Hepatocyte (in vitro differentiated cells): ENCODE measurements around the gene PTPN11.

Source experiments
- EZH2phosphoT487 ChIP-seq: fragments of 200-600 bp; sonication (generic); IDR thresholded peaks from one replicate; pipeline ENCODE4 v1.6.1; 2018; ENCODE audit warnings: antibody characterized with exemption, mild to moderate bottlenecking, low read depth, moderate library complexity; ENCODE audit not compliant: unreplicated experiment, severe bottlenecking
- TF ChIP-seq, protein P1 (sequence below): fragments of 200-600 bp; sonication (generic); IDR thresholded peaks from 2 replicates; pipeline ENCODE4 v1.5.1; 2016; ENCODE audit warnings: antibody characterized with exemption, mild to moderate bottlenecking; ENCODE audit not compliant: poor library complexity

DNA sequence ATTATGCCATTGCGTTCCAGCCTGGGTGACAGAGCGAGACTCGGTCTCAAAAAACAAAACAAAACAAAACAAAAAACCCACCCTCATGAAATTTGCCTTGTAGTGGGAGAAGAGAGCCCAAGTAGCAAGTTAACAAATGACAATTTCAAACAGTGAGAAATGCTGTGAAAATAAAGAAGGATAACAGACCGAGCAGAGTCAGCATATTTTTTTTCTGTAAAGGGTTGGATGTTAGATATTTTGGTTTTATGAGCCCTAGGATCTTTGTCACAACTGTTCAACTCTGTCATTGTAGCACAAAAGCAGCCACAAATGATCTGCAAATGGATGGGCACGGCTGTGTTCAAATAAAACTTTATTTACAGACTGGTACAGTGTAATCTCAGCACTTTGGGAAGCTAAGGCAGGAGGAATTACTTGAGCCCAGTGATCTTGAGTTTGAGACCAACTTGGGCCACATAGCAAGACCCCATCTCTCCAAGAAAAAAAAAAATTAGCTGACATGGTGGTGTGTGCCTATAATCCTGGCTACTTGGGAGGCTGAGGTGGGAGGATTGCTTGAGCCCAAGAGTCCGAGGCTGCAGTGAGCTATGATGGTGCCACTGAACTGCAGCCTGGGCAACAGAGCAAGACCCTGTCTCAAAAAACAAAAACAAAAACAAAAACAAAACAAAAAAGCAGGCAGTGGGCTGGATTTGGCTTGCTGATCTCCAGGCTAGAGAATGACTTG lies 117.1 kb downstream of the PTPN11 start:
- TF ChIP-seq, protein P1, sequence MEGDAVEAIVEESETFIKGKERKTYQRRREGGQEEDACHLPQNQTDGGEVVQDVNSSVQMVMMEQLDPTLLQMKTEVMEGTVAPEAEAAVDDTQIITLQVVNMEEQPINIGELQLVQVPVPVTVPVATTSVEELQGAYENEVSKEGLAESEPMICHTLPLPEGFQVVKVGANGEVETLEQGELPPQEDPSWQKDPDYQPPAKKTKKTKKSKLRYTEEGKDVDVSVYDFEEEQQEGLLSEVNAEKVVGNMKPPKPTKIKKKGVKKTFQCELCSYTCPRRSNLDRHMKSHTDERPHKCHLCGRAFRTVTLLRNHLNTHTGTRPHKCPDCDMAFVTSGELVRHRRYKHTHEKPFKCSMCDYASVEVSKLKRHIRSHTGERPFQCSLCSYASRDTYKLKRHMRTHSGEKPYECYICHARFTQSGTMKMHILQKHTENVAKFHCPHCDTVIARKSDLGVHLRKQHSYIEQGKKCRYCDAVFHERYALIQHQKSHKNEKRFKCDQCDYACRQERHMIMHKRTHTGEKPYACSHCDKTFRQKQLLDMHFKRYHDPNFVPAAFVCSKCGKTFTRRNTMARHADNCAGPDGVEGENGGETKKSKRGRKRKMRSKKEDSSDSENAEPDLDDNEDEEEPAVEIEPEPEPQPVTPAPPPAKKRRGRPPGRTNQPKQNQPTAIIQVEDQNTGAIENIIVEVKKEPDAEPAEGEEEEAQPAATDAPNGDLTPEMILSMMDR, result no peak
- TF ChIP-seq EZH2phosphoT487, result no peak
